ENCODE measurements around the gene ZNF546.
A peak's percentile ranks its signal among the peaks of the same experiment; 100 is the strongest.

Gene ZNF546

GRCh38 chr19:39970425-39970674 lies 26.5 kb upstream of the ZNF546 start:
- no peaks in the 10 kb centered on the region for H3K4me1 ChIP-seq
- DNase-seq, result no peak
- H3K27me3 ChIP-seq, result no peaks in the 10 kb centered on the region
- no peaks in the 10 kb centered on the region for H3K9me3 ChIP-seq
- no peak for TF ChIP-seq CTCF (IDR thresholded peaks at IDR 0.05; ENCODE audit: low read depth, low read length)
- peaks cover 28% of the 10 kb centered on the region for H3K36me3 ChIP-seq
- peak overlapping the region; percentile 84 for H3K4me3 ChIP-seq (ENCODE audit: low read depth, low read length)

GRCh38 chr19:39970675-39971379 lies 26.0 kb upstream of the ZNF546 start, which contains the start of gene PSMC4:
PSMC4 (plus strand) TSS chr19:39971165; CDS start chr19:39971203, 38 bp downstream.
- Histone ChIP-seq H3K4me1 (no peaks in the 10 kb centered on the region), H3K9me3 (no peaks in the 10 kb centered on the region), H3K4me3 (ENCODE audit: low read depth, low read length) (peak within 1 kb of the TSS; percentile 84), H3K36me3 (peaks cover 33% of the 10 kb centered on the region), H3K27me3 (no peaks in the 10 kb centered on the region)
- TF ChIP-seq CTCF (IDR thresholded peaks at IDR 0.05; ENCODE audit: low read depth, low read length), result peak; percentile 74
- peak; percentile 99 for DNase-seq

- no peaks in the 10 kb centered on the region for H3K27me3 ChIP-seq
- H3K9me3 ChIP-seq, result no peaks in the 10 kb centered on the region
- H3K4me3 ChIP-seq (ENCODE audit: low read depth, low read length), result peak overlapping the region; percentile 84
- TF ChIP-seq CTCF (IDR thresholded peaks at IDR 0.05; ENCODE audit: low read depth, low read length), result no peak
- peaks cover 33% of the 10 kb centered on the region for H3K36me3 ChIP-seq
- no peak for DNase-seq
- no peaks in the 10 kb centered on the region for H3K4me1 ChIP-seq
These were observed 25.4 kb upstream of the ZNF546 start for GRCh38 chr19:39971380-39972035.

- Histone ChIP-seq H3K4me1 (no peaks in the 10 kb centered on the region), H3K4me3 (ENCODE audit: low read depth, low read length) (no peak overlapping the region), H3K9me3 (no peaks in the 10 kb centered on the region), H3K27me3 (no peaks in the 10 kb centered on the region), H3K36me3 (peaks cover 59% of the 10 kb centered on the region)
- DNase-seq, result no peak
- TF ChIP-seq CTCF (IDR thresholded peaks at IDR 0.05; ENCODE audit: low read depth, low read length), result no peak
These were observed 22.3 kb upstream of the ZNF546 start for GRCh38 chr19:39974377-39975155.

- H3K4me1 ChIP-seq, result no peaks in the 10 kb centered on the region; the same call in 1 of the 2 replicates
- TF ChIP-seq CTCF (IDR thresholded peaks at IDR 0.05; ENCODE audit: low read depth, low read length), result no peak
- no peak for DNase-seq
- no peaks in the 10 kb centered on the region; the same call in 1 of the 2 replicates for H3K9me3 ChIP-seq
- H3K4me3 ChIP-seq (ENCODE audit: low read depth, low read length), result no peak overlapping the region
- no peaks in the 10 kb centered on the region for H3K27me3 ChIP-seq
- peaks cover 48% of the 10 kb centered on the region for H3K36me3 ChIP-seq
These were observed 14.0 kb upstream of the ZNF546 start for GRCh38 chr19:39982883-39983282.
